SK-N-SH (cell line): ENCODE data around the gene HIPK2. TPM values are rescaled to one million over a fixed set of nuclear protein-coding genes. Genes with fewer than 3 reads are reported as not detected.

Experiments
- ELF1 ChIP-seq: IDR thresholded peaks from 2 replicates; pipeline ENCODE4 v1.4.0; 2012
- EP300 ChIP-seq, 2 experiments: IDR thresholded peaks; 2 replicates each; pipeline versions ENCODE4 v1.4.0 to v1.6.1; 2012; ENCODE audit warnings: borderline replicate concordance in 1 of 2, low read depth in 1 of 2, low read length in 1 of 2
- EZH2phosphoT487 ChIP-seq: fragments of 200-600 bp; sonication (generic); IDR thresholded peaks from 2 replicates; pipeline ENCODE4 v1.6.1; 2017; ENCODE audit warnings: low read depth, mixed run types, mild to moderate bottlenecking, antibody characterized with exemption, moderate library complexity, borderline replicate concordance
- FOXJ3 ChIP-seq: sonication (generic); formaldehyde crosslinking; IDR thresholded peaks from 2 replicates; pipeline ENCODE4 v1.5.1; 2020; ENCODE audit warnings: mild to moderate bottlenecking, missing genetic modification reagents
- GABPA ChIP-seq: IDR thresholded peaks from 2 replicates; pipeline ENCODE4 v1.4.0; 2012; ENCODE audit warnings: low read depth, mild to moderate bottlenecking
- MXI1 ChIP-seq: IDR thresholded peaks from 2 replicates; pipeline ENCODE4 v1.6.1; 2012; ENCODE audit warnings: mild to moderate bottlenecking, low read depth, low read length, improper control_type of control experiment
- RAD21 ChIP-seq: IDR thresholded peaks from 2 replicates; pipeline ENCODE4 v1.6.1; 2012; ENCODE audit warnings: mild to moderate bottlenecking, low read length
- RFX5 ChIP-seq: IDR thresholded peaks from 2 replicates; pipeline ENCODE4 v1.6.1; 2012; ENCODE audit warnings: mild to moderate bottlenecking, improper control_type of control experiment, low read length
- TCF12 ChIP-seq: IDR thresholded peaks from 2 replicates; pipeline ENCODE4 v1.4.0; 2012
- YY1 ChIP-seq: IDR thresholded peaks from 2 replicates; pipeline ENCODE4 v1.4.0; 2012; ENCODE audit warnings: low read depth, mild to moderate bottlenecking
- polyA plus RNA-seq, 3 experiments: library from polyadenylated mRNA; depleted of rRNA; stranded (reverse); fragments of >200 nt; gene quantifications; 2 replicates each; pipeline ENCODE4 v1.2.3, GENCODE V29; 2012
- TF ChIP-seq, protein P1 (sequence below): IDR thresholded peaks from 2 replicates; pipeline ENCODE4 v1.6.1; 2012; ENCODE audit warnings: mild to moderate bottlenecking, low read depth, low read length, moderate library complexity
- TF ChIP-seq, protein P2 (sequence below): IDR thresholded peaks from 2 replicates; pipeline ENCODE4 v1.4.0; 2012; ENCODE audit warnings: low read depth
- TF ChIP-seq, protein P3 (sequence below): fragments of 200-600 bp; sonication (generic); IDR thresholded peaks from 2 replicates; pipeline ENCODE4 v1.6.1; 2017; ENCODE audit warnings: antibody characterized with exemption, mild to moderate bottlenecking, moderate library complexity
- TF ChIP-seq, protein P4 (sequence below): fragments of 150-350 bp; IDR thresholded peaks from 2 replicates; pipeline ENCODE4 v1.6.1; 2017; ENCODE audit warnings: antibody characterized with exemption, low read length, low read depth, borderline replicate concordance
- TF ChIP-seq, protein P5 (sequence below): IDR thresholded peaks from 2 replicates; pipeline ENCODE4 v1.4.0; 2012; ENCODE audit warnings: low read depth, borderline replicate concordance
- TF ChIP-seq, protein P6 (sequence below): IDR thresholded peaks from 2 replicates; pipeline ENCODE4; 2012

Gene HIPK2
- polyA plus RNA-seq, 1 of the 3 experiments (the other 2 are of a cell fraction): 14.2 TPM

DNA sequence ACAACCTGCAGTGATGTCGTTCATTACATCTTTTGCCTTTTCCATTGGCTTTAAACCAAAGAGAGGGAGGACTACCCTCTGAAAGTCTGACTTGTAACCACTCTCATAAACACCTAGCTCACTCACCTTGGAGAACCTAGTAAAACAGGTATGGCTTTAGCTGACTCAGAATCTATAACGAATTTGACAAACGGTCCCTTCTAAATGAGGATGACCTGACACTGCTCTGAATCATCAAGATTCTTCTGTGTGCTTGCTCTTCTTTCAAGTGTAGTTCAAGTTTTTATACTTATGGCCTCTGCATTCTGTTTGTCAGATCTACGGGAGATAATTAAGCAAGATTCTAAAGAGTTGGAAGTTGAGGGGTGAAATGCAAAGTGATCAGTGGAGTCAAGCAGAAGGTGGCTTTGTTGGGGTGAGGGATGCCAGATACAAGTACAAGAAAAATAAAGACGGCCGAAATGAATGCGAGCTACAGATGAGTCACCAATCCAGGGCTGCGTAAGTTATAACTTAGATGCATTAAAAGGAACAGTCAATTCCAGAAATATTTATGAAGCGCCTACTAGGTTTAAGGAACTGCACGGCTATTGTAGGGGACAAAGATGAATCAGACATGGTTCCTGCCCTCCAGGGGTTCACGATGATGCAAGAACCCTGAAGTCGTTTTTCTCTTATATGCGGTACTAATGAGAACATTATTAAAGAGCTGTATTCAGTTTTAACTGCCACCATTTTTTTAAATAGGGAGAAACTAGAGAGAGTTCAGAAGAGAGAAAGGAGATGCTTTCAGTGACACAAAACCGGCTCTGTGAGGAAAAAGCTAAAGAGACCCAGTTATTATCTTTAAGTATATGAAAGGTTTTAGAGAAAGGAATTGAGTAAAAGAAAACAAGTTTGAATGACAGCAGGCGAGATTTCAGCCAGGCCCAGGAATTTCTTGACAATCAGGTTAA, 6.5 kb downstream of the HIPK2 start (continued):
- TF ChIP-seq, protein P1, sequence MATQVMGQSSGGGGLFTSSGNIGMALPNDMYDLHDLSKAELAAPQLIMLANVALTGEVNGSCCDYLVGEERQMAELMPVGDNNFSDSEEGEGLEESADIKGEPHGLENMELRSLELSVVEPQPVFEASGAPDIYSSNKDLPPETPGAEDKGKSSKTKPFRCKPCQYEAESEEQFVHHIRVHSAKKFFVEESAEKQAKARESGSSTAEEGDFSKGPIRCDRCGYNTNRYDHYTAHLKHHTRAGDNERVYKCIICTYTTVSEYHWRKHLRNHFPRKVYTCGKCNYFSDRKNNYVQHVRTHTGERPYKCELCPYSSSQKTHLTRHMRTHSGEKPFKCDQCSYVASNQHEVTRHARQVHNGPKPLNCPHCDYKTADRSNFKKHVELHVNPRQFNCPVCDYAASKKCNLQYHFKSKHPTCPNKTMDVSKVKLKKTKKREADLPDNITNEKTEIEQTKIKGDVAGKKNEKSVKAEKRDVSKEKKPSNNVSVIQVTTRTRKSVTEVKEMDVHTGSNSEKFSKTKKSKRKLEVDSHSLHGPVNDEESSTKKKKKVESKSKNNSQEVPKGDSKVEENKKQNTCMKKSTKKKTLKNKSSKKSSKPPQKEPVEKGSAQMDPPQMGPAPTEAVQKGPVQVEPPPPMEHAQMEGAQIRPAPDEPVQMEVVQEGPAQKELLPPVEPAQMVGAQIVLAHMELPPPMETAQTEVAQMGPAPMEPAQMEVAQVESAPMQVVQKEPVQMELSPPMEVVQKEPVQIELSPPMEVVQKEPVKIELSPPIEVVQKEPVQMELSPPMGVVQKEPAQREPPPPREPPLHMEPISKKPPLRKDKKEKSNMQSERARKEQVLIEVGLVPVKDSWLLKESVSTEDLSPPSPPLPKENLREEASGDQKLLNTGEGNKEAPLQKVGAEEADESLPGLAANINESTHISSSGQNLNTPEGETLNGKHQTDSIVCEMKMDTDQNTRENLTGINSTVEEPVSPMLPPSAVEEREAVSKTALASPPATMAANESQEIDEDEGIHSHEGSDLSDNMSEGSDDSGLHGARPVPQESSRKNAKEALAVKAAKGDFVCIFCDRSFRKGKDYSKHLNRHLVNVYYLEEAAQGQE: no peak
- peak in 1 of 2 experiments; percentile 94; a peak in 2 of 4 replicates for TF ChIP-seq EP300 (IDR thresholded peaks at IDR 0.05; ENCODE audit: borderline replicate concordance in 1 of 2, low read depth in 1 of 2, low read length in 1 of 2)
- TF ChIP-seq, protein P2, sequence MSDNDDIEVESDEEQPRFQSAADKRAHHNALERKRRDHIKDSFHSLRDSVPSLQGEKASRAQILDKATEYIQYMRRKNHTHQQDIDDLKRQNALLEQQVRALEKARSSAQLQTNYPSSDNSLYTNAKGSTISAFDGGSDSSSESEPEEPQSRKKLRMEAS: peak; percentile 61
- no peak for TF ChIP-seq MXI1
- no peak for TF ChIP-seq RAD21
- TF ChIP-seq ELF1: 0 out of 2 replicates have a peak, but pooled peaks have one; percentile 51
- TF ChIP-seq, protein P3, sequence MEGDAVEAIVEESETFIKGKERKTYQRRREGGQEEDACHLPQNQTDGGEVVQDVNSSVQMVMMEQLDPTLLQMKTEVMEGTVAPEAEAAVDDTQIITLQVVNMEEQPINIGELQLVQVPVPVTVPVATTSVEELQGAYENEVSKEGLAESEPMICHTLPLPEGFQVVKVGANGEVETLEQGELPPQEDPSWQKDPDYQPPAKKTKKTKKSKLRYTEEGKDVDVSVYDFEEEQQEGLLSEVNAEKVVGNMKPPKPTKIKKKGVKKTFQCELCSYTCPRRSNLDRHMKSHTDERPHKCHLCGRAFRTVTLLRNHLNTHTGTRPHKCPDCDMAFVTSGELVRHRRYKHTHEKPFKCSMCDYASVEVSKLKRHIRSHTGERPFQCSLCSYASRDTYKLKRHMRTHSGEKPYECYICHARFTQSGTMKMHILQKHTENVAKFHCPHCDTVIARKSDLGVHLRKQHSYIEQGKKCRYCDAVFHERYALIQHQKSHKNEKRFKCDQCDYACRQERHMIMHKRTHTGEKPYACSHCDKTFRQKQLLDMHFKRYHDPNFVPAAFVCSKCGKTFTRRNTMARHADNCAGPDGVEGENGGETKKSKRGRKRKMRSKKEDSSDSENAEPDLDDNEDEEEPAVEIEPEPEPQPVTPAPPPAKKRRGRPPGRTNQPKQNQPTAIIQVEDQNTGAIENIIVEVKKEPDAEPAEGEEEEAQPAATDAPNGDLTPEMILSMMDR: no peak
- TF ChIP-seq YY1: peak; percentile 52; the same call in 1 of the 2 replicates
- TF ChIP-seq, protein P4, sequence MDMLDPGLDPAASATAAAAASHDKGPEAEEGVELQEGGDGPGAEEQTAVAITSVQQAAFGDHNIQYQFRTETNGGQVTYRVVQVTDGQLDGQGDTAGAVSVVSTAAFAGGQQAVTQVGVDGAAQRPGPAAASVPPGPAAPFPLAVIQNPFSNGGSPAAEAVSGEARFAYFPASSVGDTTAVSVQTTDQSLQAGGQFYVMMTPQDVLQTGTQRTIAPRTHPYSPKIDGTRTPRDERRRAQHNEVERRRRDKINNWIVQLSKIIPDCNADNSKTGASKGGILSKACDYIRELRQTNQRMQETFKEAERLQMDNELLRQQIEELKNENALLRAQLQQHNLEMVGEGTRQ: no peak
- TF ChIP-seq EZH2phosphoT487: no peak
- 0 out of 2 replicates have a peak, but pooled peaks have one; percentile 33 for TF ChIP-seq GABPA
- TF ChIP-seq, protein P5, sequence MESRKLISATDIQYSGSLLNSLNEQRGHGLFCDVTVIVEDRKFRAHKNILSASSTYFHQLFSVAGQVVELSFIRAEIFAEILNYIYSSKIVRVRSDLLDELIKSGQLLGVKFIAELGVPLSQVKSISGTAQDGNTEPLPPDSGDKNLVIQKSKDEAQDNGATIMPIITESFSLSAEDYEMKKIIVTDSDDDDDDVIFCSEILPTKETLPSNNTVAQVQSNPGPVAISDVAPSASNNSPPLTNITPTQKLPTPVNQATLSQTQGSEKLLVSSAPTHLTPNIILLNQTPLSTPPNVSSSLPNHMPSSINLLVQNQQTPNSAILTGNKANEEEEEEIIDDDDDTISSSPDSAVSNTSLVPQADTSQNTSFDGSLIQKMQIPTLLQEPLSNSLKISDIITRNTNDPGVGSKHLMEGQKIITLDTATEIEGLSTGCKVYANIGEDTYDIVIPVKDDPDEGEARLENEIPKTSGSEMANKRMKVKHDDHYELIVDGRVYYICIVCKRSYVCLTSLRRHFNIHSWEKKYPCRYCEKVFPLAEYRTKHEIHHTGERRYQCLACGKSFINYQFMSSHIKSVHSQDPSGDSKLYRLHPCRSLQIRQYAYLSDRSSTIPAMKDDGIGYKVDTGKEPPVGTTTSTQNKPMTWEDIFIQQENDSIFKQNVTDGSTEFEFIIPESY: peak; percentile 54; the same call in 1 of the 2 replicates
- TF ChIP-seq, protein P6, sequence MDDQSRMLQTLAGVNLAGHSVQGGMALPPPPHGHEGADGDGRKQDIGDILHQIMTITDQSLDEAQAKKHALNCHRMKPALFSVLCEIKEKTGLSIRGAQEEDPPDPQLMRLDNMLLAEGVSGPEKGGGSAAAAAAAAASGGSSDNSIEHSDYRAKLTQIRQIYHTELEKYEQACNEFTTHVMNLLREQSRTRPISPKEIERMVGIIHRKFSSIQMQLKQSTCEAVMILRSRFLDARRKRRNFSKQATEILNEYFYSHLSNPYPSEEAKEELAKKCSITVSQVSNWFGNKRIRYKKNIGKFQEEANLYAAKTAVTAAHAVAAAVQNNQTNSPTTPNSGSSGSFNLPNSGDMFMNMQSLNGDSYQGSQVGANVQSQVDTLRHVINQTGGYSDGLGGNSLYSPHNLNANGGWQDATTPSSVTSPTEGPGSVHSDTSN: peak; percentile 87
- no peak for TF ChIP-seq FOXJ3 (CRISPR knock-in tag)
- peak; percentile 90 for TF ChIP-seq TCF12
- TF ChIP-seq RFX5: no peak
